Esophagus squamous epithelium (tissue), 5 donors: ENCODE data around the gene DKKL1. TPM values are rescaled to one million over a fixed set of nuclear protein-coding genes. Genes with fewer than 3 reads are reported as not detected.
A peak's percentile ranks its signal among the peaks of the same experiment; 100 is the strongest.

Experiments
- DNase-seq: peaks from one replicate; lab custom pipeline; 2025; lab: John Stamatoyannopoulos, UW
- H3K27ac ChIP-seq, 4 donors: fragments of 200-600 bp; sonication (generic); one replicate each; pipeline ENCODE4 v1.5.1; 2016 to 2019; ENCODE audit warnings: mild to moderate bottlenecking in 1 of 4
- H3K27me3 ChIP-seq, 4 donors: fragments of 200-600 bp; sonication (generic); 1 replicate in 3 of 4; 2 replicates in 1 of 4; pipeline versions ENCODE4 v1.5.1 to v1.6.0; 2017 to 2021; ENCODE audit warnings: antibody characterized with exemption in 1 of 4
- H3K36me3 ChIP-seq, 3 donors: fragments of 200-600 bp; sonication (generic); one replicate each; pipeline ENCODE4 v1.5.1; 2016 to 2019
- H3K4me1 ChIP-seq, 3 donors: fragments of 200-600 bp; sonication (generic); one replicate each; pipeline ENCODE4 v1.5.1; 2017 to 2019
- H3K4me3 ChIP-seq, 4 donors: fragments of 200-600 bp; sonication (generic); 1 replicate in 3 of 4; 2 replicates in 1 of 4; pipeline ENCODE4 v1.5.1; 2016 to 2019; ENCODE audit warnings: mild to moderate bottlenecking in 2 of 4, moderate library complexity in 1 of 4
- H3K9me3 ChIP-seq, 3 donors: fragments of 200-600 bp; sonication (generic); one replicate each; pipeline ENCODE4 v1.5.1; 2016 to 2019
- POLR2A ChIP-seq, 4 donors: fragments of 450-650 bp; IDR thresholded peaks; one replicate each; pipeline ENCODE4 v1.6.1; 2017; ENCODE audit warnings: antibody characterized with exemption in 4 of 4, mild to moderate bottlenecking in 4 of 4, moderate library complexity in 3 of 4
- WGBS, 2 donors: methylation state at CpG; one replicate each; pipeline ENCODE4 v1.1.5; 2018; 5-methylcytosine and 5-hydroxymethylcytosine counted together
- intact Hi-C: fragments of 100-400 bp; cut with DNase I; formaldehyde crosslinking; loops from one replicate; pipeline ENCODE4 v1.15.0; 2022
- total RNA-seq, 4 donors: library from RNA; depleted of rRNA; stranded (reverse); fragments of >200 nt; gene quantifications; one replicate each; pipeline ENCODE4 v1.1.0, GENCODE V29; 2016
- TF ChIP-seq, protein P1 (sequence below), 6 experiments: fragments of 450-650 bp in 4 of 6; fragments of 200-600 bp in 2 of 6; sonication (generic) in 2 of 6; IDR thresholded peaks; one replicate each; pipeline ENCODE4 v1.5.1; 2016 to 2019; ENCODE audit warnings: antibody characterized with exemption in 6 of 6, mild to moderate bottlenecking in 4 of 6, moderate library complexity in 4 of 6
- donor health status: DM: yes; HTN: yes; CAD: no.

DKKL1 gene
- total RNA-seq, 4 donors from 2014 or later = not detected

DNA sequence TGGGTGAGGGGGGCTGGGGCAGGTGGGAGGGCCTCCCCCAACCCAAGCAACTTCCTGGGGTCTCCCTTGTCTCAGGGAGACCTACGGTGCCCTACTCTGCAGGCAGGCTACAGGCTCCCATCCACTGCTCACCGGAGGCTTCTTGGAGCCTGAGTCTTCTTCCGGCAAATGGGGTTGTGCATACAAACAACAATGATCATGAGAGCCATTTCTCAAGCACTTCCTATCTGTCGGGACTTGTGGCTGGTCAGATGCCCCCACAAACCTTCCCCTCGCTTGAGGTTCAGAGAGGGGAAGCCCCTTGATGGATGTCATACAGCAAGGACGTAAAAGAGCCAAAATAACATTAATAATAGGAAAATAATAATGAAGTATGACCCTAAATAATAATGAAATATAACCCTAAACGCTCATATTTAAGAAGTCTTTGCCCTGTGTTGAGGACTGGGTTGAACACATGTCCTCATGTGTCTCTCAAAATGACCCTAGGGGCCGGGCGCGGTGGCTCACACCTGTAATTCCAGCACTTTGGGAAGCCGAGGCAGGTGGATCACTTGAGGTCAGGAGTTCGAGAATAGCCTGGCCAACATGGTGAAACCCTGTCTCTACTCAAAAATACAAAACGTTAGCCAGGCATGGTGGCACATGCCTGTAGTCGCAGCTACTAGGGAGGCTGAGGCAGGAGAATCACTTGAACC is 27.7 kb upstream of the DKKL1 start:
- Histone ChIP-seq H3K27me3 (no peaks in the 10 kb centered on the region), H3K4me1 (peaks cover 19 to 55% (median 27%) of the 10 kb centered on the region in 3 donors), H3K36me3 (peaks cover 0 to 2% (median 0%) of the 10 kb centered on the region in 3 donors), H3K27ac (peak overlapping the region; percentile 9 to 61 (median 42)), H3K4me3 (peak overlapping the region in 3 of 4 donors; percentile 36 to 59 (median 39)), H3K9me3 (no peaks in the 10 kb centered on the region)
- intact Hi-C loops = no loop called here
- TF ChIP-seq POLR2A (IDR thresholded peaks at IDR 0.05) = no peak
- TF ChIP-seq, protein P1, sequence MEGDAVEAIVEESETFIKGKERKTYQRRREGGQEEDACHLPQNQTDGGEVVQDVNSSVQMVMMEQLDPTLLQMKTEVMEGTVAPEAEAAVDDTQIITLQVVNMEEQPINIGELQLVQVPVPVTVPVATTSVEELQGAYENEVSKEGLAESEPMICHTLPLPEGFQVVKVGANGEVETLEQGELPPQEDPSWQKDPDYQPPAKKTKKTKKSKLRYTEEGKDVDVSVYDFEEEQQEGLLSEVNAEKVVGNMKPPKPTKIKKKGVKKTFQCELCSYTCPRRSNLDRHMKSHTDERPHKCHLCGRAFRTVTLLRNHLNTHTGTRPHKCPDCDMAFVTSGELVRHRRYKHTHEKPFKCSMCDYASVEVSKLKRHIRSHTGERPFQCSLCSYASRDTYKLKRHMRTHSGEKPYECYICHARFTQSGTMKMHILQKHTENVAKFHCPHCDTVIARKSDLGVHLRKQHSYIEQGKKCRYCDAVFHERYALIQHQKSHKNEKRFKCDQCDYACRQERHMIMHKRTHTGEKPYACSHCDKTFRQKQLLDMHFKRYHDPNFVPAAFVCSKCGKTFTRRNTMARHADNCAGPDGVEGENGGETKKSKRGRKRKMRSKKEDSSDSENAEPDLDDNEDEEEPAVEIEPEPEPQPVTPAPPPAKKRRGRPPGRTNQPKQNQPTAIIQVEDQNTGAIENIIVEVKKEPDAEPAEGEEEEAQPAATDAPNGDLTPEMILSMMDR (IDR thresholded peaks at IDR 0.05) = no peak
- no peak for DNase-seq
- WGBS, 2 donors = 57 to 74% methylated on average over 8 to 14 of the region's 14 CpGs

DNA sequence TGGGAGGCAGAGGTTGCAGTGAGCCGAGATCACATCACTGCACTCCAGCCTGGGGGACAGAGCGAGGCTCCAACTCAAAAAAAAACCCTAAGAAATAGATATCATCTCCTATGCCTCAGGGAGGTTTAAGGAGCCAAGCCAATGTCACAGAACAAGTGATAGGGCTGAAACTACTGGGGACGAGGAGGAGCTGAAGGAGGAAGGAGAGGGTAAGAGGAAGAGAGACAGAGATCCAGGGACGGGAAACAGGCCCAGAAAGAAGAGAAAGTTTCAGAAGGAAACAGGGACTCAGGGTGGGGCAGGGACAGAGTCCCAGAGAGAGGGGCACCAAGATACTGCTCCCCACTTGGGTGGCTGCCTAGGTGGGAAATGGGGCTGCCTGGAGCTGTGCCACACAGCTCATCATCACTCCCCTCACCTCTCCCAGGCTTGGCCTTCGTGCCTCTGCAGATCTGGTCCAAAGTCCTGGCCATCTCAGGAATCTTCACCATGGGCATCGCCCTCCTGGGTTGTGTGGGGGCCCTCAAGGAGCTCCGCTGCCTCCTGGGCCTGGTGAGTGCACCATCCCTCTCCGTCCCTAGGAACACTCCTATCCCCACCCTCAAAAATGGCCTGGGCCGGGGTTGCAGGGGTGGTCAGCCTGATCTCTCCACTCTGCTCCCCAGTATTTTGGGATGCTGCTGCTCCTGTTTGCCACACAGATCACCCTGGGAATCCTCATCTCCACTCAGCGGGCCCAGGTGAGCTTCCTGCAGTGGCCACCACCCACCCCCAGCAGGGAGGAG is 27.0 kb upstream of the DKKL1 start:
- Histone ChIP-seq H3K27ac (peak overlapping the region in 1 of 4 donors; percentile 44), H3K27me3 (no peaks in the 10 kb centered on the region), H3K9me3 (no peaks in the 10 kb centered on the region), H3K36me3 (peaks cover 0 to 7% (median 0%) of the 10 kb centered on the region in 3 donors), H3K4me3 (peak overlapping the region in 1 of 4 donors; percentile 59), H3K4me1 (peaks cover 19 to 58% (median 27%) of the 10 kb centered on the region in 3 donors)
- DNase-seq = no peak
- intact Hi-C loops = no loop called here
- TF ChIP-seq POLR2A (IDR thresholded peaks at IDR 0.05) = no peak
- TF ChIP-seq, protein P1 (IDR thresholded peaks at IDR 0.05) = no peak
- 84% methylated on average over 6 to 9 of the region's 10 CpGs for WGBS, 2 donors

DNA sequence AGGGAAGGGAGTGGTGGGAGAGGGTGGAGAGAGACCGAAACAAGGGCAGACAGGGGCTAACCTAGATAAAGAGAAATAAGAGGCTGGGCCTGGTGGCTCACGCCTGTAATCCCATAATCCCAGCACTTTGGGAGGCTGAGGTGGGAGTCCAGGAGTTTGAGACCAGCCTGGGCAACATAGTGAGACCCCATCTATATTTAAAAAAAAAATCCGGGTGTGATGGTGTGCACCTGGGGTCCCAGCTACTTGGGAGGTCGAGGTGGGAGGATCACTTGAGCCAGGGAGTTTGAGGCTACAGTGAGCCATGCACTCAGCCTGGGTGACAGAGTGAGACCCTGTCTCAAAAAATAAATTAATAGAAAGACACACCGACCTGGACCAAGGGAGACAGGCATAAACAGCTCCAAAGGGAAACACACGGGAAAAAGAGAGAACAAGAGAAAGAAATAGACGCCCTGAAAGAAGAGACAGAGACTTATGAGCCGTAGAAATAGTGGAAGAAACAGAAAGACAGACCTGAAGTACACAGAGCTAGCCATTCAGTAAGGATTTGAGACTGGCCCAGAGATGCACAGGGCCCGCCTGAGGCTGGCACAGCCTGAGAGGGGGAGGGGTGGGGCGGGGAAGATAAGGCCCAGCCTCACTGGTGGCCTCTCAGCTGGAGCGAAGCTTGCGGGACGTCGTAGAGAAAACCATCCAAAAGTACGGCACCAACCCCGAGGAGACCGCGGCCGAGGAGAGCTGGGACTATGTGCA is 26.2 kb upstream of the DKKL1 start:
- no peaks in the 10 kb centered on the region for H3K9me3 ChIP-seq
- intact Hi-C loops = no loop called here
- H3K27me3 ChIP-seq = no peaks in the 10 kb centered on the region
- peaks cover 0 to 15% (median 0%) of the 10 kb centered on the region in 3 donors for H3K36me3 ChIP-seq
- DNase-seq = no peak
- 78 to 80% methylated on average over 16 to 18 of the region's 19 CpGs for WGBS, 2 donors
- H3K27ac ChIP-seq = peak overlapping the region in 2 of 4 donors; percentile 19 to 39
- H3K4me3 ChIP-seq = no peak overlapping the region
- no peak for TF ChIP-seq POLR2A (IDR thresholded peaks at IDR 0.05)
- TF ChIP-seq, protein P1 (IDR thresholded peaks at IDR 0.05) = no peak
- H3K4me1 ChIP-seq = peaks cover 19 to 56% (median 27%) of the 10 kb centered on the region in 3 donors

DNA sequence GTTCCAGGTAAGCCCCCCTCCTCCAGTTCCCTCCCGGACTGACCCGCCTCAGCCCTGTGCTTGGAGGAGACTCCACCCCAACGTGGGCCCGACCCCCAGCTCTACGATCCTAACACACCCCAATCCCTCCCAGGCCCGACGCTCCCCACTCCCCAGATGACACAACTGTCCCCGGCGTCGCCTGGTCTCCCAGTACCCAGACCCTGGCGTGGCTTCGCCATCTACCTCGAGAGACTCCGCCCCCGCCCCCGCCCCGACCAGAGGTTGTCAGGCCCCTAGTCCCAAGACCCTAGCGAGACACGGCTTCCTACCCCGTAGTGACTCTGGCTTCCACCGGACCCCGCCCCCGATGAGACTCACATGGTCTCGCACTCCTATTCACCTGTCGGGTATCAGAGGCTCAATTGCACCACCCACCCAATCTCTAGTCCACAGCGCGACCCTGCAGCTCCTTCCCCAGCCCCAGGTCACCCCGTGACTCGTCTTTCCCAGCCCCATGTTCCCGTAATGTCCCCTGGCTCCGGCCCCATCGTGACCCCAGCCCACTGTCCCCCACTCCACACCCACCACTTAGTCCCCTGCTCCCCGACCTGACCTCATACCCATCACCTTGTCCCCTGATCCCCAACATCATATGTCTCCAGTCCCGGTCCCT is 25.5 kb upstream of the DKKL1 start:
- DNase-seq = no peak
- Histone ChIP-seq H3K36me3 (peaks cover 0 to 22% (median 0%) of the 10 kb centered on the region in 3 donors), H3K4me1 (peaks cover 19 to 56% (median 27%) of the 10 kb centered on the region in 3 donors), H3K4me3 (peak overlapping the region in 3 of 4 donors; percentile 43 to 67 (median 49)), H3K27me3 (no peaks in the 10 kb centered on the region), H3K27ac (peak overlapping the region in 3 of 4 donors; percentile 86 to 95 (median 92)), H3K9me3 (no peaks in the 10 kb centered on the region)
- no peak for TF ChIP-seq POLR2A (IDR thresholded peaks at IDR 0.05)
- TF ChIP-seq, protein P1 (IDR thresholded peaks at IDR 0.05) = no peak
- intact Hi-C loops = no loop called here
- WGBS, 2 donors = 46 to 55% methylated on average over 7 to 30 of the region's 34 CpGs
